Psoas muscle (tissue), 8 donors: ENCODE results near the gene TSACC. TPM values are rescaled to one million over a fixed set of nuclear protein-coding genes. Genes with fewer than 3 reads are reported as not detected.
A peak's percentile ranks its signal among the peaks of the same experiment; 100 is the strongest.

Source experiments
- ATAC-seq, 4 donors: fragments of 200-7000 bp; cut with Tn5 transposase; one replicate each; pipeline ENCODE4 v1.9.1; 2020; ENCODE audit warnings: moderate library complexity in 3 of 4, mild to moderate bottlenecking in 2 of 4
- DNase-seq, 2 donors: peaks; one replicate each; pipeline ENCODE4 v3.0.0-alpha.2; 2020
- H3K27ac ChIP-seq: fragments of 200-600 bp; one replicate; pipeline ENCODE4 v1.8.0; 2022
- H3K27me3 ChIP-seq, 3 donors: fragments of 200-600 bp in 1 of 3; one replicate each; pipeline versions ENCODE4 v1.6.1 to v1.8.0; 2013 to 2022; ENCODE audit warnings: low read length in 2 of 3, mild to moderate bottlenecking in 2 of 3, moderate library complexity in 1 of 3; ENCODE audit not compliant: insufficient read depth in 3 of 3
- H3K36me3 ChIP-seq, 2 donors: fragments of 200-600 bp in 1 of 2; one replicate each; pipeline versions ENCODE4 v1.6.1 to v1.8.0; 2013 to 2022; ENCODE audit warnings: low read depth in 1 of 2, mild to moderate bottlenecking in 1 of 2, moderate library complexity in 1 of 2; ENCODE audit not compliant: insufficient read depth in 1 of 2
- H3K4me1 ChIP-seq: fragments of 200-600 bp; one replicate; pipeline ENCODE4 v1.8.0; 2022
- H3K4me3 ChIP-seq: fragments of 200-600 bp; one replicate; pipeline ENCODE4 v1.8.0; 2022; ENCODE audit warnings: mild to moderate bottlenecking
- H3K9me3 ChIP-seq: fragments of 200-600 bp; one replicate; pipeline ENCODE4 v1.8.0; 2022
- WGBS, 3 donors: extraction: QIAGEN DNeasy Blood & Tissue Kit; methylation state at CpG; one replicate each; pipeline versions ENCODE4 v1.1.6 to v1.1.7; 2013; 5-methylcytosine and 5-hydroxymethylcytosine counted together
- intact Hi-C, 2 donors: fragments of 100-400 bp; cut with DNase I; formaldehyde crosslinking; loops; one replicate each; pipeline versions ENCODE4 v1.11.0 to v1.14.2; 2022
- polyA plus RNA-seq, 3 donors: library from polyadenylated mRNA; stranded (reverse); fragments of 200-250 nt; gene quantifications; one replicate each; pipeline ENCODE4 v1.2.3, GENCODE V29; 2013
- total RNA-seq, 4 donors: library from RNA; stranded (reverse); fragmentation: NEBNext Ultra II Directional in 2 of 4; extraction: Animal tissue kit (Norgen Biotek cat#: 25700) in 2 of 4; gene quantifications; one replicate each; pipeline versions ENCODE4 v1.2.1 to v1.2.4, GENCODE V29; 2021 to 2023
- TF ChIP-seq, protein P1 (sequence below): fragments of 200-600 bp; IDR thresholded peaks from one replicate; pipeline ENCODE4 v1.8.0; 2022; ENCODE audit warnings: antibody characterized with exemption
- donor health status: healthy with polysubstance abuse.
- donor health status: DM: no; HTN: no; CAD: no; lungs with moderate emphysema.
- donor health status: Bipolar disorder and iron deficiency.
- donor health status: healthy.
- donor health status: DM: yes; HTN: yes; CAD: no.
- donor health status: DM: no; HTN: no; CAD: no.
- donor health status: DM: no; HTN: no; CAD: no.
- donor health status: DM: yes; HTN: yes; CAD: no.

Gene TSACC
- total and polyA plus RNA-seq, 7 donors, result 0.30 to 1.7 (median 0.84) TPM

DNA sequence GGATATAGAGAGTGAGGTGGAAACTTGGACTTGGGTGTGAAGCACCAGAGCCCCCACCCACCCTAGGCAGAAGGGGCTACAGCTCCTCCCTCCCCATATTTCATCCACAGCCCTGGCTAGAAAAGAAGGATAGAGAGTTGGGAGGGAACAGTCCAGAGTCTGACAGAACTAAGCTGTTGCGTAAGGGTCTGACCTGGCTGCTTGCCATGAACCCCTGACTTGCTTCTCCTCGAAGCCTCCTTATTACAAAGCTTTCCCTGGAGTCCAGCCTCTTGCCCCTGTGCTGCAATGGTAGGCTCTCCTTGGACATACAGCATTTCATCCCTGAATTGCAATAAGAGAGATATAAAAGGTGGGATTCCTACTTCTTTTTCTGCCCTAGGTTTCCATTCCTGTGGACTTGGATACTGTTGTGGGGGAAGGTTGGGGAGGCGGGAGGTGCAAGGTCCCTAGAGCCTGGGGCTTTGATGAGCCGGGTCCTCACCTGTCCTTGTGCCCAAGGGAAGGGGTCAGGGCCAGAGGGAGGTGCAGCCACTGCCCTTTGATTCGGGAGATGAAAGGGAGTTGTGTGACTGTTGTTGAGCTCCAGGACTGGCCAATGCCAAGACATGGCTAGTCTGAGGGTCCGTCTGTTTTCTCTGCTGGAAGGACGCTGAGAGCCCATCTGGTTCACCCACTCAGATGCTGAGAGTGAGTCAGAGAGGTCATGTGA lies 33.4 kb downstream of the TSACC start:
- TF ChIP-seq, protein P1, sequence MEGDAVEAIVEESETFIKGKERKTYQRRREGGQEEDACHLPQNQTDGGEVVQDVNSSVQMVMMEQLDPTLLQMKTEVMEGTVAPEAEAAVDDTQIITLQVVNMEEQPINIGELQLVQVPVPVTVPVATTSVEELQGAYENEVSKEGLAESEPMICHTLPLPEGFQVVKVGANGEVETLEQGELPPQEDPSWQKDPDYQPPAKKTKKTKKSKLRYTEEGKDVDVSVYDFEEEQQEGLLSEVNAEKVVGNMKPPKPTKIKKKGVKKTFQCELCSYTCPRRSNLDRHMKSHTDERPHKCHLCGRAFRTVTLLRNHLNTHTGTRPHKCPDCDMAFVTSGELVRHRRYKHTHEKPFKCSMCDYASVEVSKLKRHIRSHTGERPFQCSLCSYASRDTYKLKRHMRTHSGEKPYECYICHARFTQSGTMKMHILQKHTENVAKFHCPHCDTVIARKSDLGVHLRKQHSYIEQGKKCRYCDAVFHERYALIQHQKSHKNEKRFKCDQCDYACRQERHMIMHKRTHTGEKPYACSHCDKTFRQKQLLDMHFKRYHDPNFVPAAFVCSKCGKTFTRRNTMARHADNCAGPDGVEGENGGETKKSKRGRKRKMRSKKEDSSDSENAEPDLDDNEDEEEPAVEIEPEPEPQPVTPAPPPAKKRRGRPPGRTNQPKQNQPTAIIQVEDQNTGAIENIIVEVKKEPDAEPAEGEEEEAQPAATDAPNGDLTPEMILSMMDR, result no peak
- intact Hi-C loops, result no loop called here
- Histone ChIP-seq H3K36me3 (no peaks in the 10 kb centered on the region), H3K27me3 (peaks cover 0 to 49% (median 2%) of the 10 kb centered on the region in 3 donors), H3K4me3 (no peak overlapping the region), H3K9me3 (no peaks in the 10 kb centered on the region), H3K27ac (no peak overlapping the region), H3K4me1 (no peaks in the 10 kb centered on the region)
- ATAC-seq, result no peak
- DNase-seq, result peak; percentile 68 to 79
- 37 to 41% (median 37%) methylated on average over 7 of the region's 7 CpGs for WGBS, 3 donors

DNA sequence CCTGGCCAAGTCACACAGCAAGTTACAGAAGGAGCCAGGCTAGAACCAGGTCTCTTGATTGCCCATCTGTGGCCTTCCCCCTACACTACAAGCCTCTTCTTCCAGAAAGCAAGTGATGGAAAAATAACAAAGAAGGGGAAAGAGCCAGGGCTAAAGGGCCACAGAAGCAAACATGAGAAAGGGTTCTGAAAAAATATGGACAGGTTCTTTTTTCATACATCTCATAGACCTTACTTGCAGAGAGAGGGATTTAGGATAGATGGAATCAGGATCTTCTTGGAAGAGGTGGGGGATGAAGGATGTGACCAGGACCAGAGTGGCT lies 33.9 kb downstream of the TSACC start:
- H3K4me1 ChIP-seq, result no peaks in the 10 kb centered on the region
- peaks cover 0 to 49% (median 2%) of the 10 kb centered on the region in 3 donors for H3K27me3 ChIP-seq
- ATAC-seq (no peak), DNase-seq (no peak)
- no peak overlapping the region for H3K4me3 ChIP-seq
- H3K27ac ChIP-seq, result no peak overlapping the region
- TF ChIP-seq, protein P1, result no peak
- intact Hi-C loops, result no loop called here
- no peaks in the 10 kb centered on the region for H3K9me3 ChIP-seq
- H3K36me3 ChIP-seq, result no peaks in the 10 kb centered on the region

DNA sequence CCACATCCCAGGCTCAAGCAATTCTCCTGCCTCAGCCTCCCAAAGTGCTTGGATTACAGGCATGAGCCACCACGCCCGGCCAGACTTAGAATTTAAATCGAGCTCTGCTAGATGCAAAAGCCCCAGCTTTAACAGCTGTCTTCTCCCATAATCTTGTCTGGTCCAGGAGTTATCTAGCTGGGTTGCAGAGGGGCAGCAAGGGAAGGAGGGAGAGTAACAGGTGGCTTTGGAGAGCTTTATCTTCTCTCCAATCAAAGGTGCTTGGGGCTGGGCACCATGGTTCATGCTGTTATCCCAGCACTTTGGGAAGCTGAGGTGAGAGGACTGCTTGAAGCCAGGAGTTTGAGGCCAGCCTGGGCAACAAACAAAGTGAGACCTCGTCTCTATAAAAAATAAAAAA lies 34.5 kb downstream of the TSACC start:
- H3K4me3 ChIP-seq, result no peak overlapping the region
- no peak for DNase-seq
- H3K9me3 ChIP-seq, result no peaks in the 10 kb centered on the region
- intact Hi-C loops, result no loop called here
- ATAC-seq, result no peak
- no peak overlapping the region for H3K27ac ChIP-seq
- H3K4me1 ChIP-seq, result no peaks in the 10 kb centered on the region
- H3K27me3 ChIP-seq, result peaks cover 0 to 49% (median 0%) of the 10 kb centered on the region in 3 donors
- H3K36me3 ChIP-seq, result no peaks in the 10 kb centered on the region
- TF ChIP-seq, protein P1, result no peak
- 53 to 77% (median 55%) methylated on average over 4 of the region's 4 CpGs for WGBS, 3 donors

DNA sequence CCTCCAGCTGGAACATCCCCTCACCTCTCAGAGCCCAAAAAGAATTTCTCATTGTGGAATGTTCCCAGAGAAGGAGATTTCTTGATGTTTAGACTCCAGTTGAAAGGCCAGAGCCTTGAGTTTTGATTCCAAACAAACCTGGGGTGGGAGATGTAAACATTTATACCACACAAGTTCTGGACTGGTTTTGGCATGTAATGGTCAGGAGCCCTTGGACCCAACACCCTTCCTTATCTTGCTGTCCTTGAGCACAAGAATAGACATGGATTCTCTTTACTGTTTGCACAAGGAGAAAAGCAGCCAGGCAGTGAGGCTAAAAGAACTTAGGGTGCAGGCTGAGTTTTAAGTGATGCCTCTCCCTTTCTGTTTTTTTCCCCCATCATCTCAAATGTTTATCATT lies 35.2 kb downstream of the TSACC start:
- Histone ChIP-seq H3K36me3 (no peaks in the 10 kb centered on the region), H3K27ac (no peak overlapping the region), H3K4me3 (no peak overlapping the region), H3K9me3 (no peaks in the 10 kb centered on the region), H3K4me1 (no peaks in the 10 kb centered on the region), H3K27me3 (peaks cover 0 to 43% (median 0%) of the 10 kb centered on the region in 3 donors)
- intact Hi-C loops, result no loop called here
- DNase-seq (no peak), ATAC-seq (no peak)
- TF ChIP-seq, protein P1, result no peak

DNA sequence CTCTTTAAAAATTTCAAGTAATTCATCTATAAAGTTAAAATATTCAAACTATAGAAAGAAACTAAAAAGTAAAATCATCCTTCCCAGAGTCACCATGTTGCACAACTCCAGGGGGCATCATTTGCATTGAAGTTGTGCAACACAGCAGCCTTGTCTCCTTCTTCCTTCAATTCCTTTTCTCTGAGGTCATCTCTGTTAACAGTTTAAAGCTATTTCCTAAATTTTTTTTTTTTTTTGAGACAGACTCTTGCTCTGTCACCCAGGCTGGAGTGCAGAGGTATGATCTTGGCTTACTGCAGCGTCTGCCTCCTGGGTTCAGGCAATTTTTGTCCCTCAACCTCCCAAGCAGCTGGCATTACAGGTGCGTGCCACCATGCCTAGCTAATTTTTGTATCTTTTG lies 37.8 kb downstream of the TSACC start:
- DNase-seq (no peak), ATAC-seq (no peak)
- H3K27ac ChIP-seq, result no peak overlapping the region
- H3K4me3 ChIP-seq, result no peak overlapping the region
- peaks cover 0 to 23% (median 0%) of the 10 kb centered on the region in 3 donors for H3K27me3 ChIP-seq
- no peaks in the 10 kb centered on the region for H3K9me3 ChIP-seq
- H3K4me1 ChIP-seq, result no peaks in the 10 kb centered on the region
- TF ChIP-seq, protein P1, result no peak
- intact Hi-C loops, result no loop called here
- 79 to 85% (median 84%) methylated on average over 2 of the region's 2 CpGs for WGBS, 3 donors
- no peaks in the 10 kb centered on the region for H3K36me3 ChIP-seq
